Measurements from ENCODE around the gene EHD1.

Gene EHD1

DNA sequence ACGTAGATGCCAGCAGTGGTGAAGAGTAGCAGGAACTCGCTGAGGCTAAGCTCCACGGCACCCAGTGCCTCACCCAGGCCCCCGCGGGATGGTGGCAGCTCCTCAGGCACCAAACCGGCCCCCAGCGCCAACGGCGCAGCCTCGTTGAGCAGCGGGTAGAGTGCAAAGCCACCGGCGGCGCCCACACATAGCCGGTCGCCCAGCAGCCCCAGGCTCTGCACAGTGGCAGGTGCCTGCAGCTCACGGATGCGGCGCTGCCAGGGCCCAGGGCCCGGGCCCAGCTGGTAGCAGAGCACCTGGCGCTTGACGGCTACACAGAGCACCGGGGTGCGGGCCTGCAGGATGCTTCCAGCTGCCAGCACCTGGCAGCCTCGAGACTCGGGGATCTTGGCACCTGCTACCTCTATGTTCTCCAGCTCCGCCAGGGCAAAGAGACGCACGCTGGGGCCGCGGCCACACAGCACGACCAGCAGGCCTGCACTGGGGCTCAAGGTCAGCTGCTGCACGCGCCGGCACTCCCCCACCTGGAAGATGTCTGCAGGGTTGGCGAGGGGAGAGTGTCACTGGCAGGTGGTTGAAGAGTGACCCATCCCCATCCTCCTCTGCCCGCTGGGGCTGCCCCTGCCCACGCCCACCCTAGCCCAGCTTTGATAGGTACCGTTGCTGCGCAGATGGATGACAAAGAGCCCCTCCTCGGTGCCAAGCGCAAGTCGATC is 48.7 kb downstream of the EHD1 start:
- CTCF ChIA-PET: no interaction called here
- DNase-seq (ENCODE audit: extremely low spot score): no peak
- POLR2A ChIA-PET: interaction anchor here (0.7 to 1.3 kb wide), 2 partner anchors 34 to 58 kb away, joined by 3 read pairs; no protein-coding TSS in a partner anchor
- TF ChIP-seq BHLHE40 (IDR thresholded peaks at IDR 0.05; ENCODE audit: borderline replicate concordance): no peak
- TF ChIP-seq ZNF384 (IDR thresholded peaks at IDR 0.05): no peak
- no peak for TF ChIP-seq FOXM1 (IDR thresholded peaks at IDR 0.05; ENCODE audit: borderline replicate concordance)
- no peak for TF ChIP-seq FOXA1 (IDR thresholded peaks at IDR 0.05)
- no peak for TF ChIP-seq NFRKB (IDR thresholded peaks at IDR 0.05)
- TF ChIP-seq LEF1 (IDR thresholded peaks at IDR 0.05; ENCODE audit: borderline replicate concordance): no peak
- TF ChIP-seq HDGF (IDR thresholded peaks at IDR 0.05; ENCODE audit: borderline replicate concordance): no peak
- TF ChIP-seq ARNT (IDR thresholded peaks at IDR 0.05): no peak
- TF ChIP-seq SP1 (IDR thresholded peaks at IDR 0.05): no peak
- no peak for TF ChIP-seq SUZ12 (IDR thresholded peaks at IDR 0.05)
- TF ChIP-seq FOXK2 (IDR thresholded peaks at IDR 0.05): no peak
- no peak for TF ChIP-seq CTBP1 (IDR thresholded peaks at IDR 0.05; ENCODE audit: borderline replicate concordance)
- TF ChIP-seq ELF4 (IDR thresholded peaks at IDR 0.05): no peak
- TF ChIP-seq, protein P1, sequence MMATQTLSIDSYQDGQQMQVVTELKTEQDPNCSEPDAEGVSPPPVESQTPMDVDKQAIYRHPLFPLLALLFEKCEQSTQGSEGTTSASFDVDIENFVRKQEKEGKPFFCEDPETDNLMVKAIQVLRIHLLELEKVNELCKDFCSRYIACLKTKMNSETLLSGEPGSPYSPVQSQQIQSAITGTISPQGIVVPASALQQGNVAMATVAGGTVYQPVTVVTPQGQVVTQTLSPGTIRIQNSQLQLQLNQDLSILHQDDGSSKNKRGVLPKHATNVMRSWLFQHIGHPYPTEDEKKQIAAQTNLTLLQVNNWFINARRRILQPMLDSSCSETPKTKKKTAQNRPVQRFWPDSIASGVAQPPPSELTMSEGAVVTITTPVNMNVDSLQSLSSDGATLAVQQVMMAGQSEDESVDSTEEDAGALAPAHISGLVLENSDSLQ (IDR thresholded peaks at IDR 0.05): no peak
- TF ChIP-seq TARDBP (IDR thresholded peaks at IDR 0.05): no peak
- TF ChIP-seq L3MBTL2 (conservative IDR thresholded peaks at IDR 0.05): no peak

DNA sequence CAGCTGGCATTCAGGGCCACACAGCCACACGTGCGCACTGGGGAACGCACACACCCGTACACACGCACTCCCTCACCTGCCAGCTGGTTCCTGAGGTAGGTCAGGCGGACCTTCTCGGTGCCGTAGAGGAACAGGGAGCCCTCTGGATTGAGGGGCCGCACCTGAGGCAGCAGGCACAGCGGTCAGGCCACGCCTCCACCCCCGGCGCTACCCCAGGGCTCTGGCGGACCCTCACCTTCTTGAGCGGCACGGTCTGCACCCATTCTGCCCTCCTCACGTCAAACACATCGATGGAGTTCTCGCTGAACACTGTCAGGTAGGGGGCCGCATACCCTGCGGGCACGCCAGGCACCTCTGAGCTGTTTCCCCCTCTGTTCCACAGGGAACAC is 51.0 kb downstream of the EHD1 start:
- DNase-seq (ENCODE audit: extremely low spot score): no peak
- ChIA-PET CTCF (no interaction called here), POLR2A (no interaction called here)
- TF ChIP-seq FOXK2 (IDR thresholded peaks at IDR 0.05) (no peak), SUZ12 (IDR thresholded peaks at IDR 0.05) (no peak), FOXA1 (IDR thresholded peaks at IDR 0.05) (no peak), SP1 (IDR thresholded peaks at IDR 0.05) (no peak), LEF1 (IDR thresholded peaks at IDR 0.05; ENCODE audit: borderline replicate concordance) (no peak), NFRKB (IDR thresholded peaks at IDR 0.05) (no peak), TARDBP (IDR thresholded peaks at IDR 0.05) (no peak), ZNF384 (IDR thresholded peaks at IDR 0.05) (no peak), CTBP1 (IDR thresholded peaks at IDR 0.05; ENCODE audit: borderline replicate concordance) (no peak), ARNT (IDR thresholded peaks at IDR 0.05) (no peak), BHLHE40 (IDR thresholded peaks at IDR 0.05; ENCODE audit: borderline replicate concordance) (no peak), FOXM1 (IDR thresholded peaks at IDR 0.05; ENCODE audit: borderline replicate concordance) (no peak), HDGF (IDR thresholded peaks at IDR 0.05; ENCODE audit: borderline replicate concordance) (no peak), ELF4 (IDR thresholded peaks at IDR 0.05) (no peak), L3MBTL2 (conservative IDR thresholded peaks at IDR 0.05) (no peak)
- TF ChIP-seq, protein P1 (IDR thresholded peaks at IDR 0.05): no peak

DNA sequence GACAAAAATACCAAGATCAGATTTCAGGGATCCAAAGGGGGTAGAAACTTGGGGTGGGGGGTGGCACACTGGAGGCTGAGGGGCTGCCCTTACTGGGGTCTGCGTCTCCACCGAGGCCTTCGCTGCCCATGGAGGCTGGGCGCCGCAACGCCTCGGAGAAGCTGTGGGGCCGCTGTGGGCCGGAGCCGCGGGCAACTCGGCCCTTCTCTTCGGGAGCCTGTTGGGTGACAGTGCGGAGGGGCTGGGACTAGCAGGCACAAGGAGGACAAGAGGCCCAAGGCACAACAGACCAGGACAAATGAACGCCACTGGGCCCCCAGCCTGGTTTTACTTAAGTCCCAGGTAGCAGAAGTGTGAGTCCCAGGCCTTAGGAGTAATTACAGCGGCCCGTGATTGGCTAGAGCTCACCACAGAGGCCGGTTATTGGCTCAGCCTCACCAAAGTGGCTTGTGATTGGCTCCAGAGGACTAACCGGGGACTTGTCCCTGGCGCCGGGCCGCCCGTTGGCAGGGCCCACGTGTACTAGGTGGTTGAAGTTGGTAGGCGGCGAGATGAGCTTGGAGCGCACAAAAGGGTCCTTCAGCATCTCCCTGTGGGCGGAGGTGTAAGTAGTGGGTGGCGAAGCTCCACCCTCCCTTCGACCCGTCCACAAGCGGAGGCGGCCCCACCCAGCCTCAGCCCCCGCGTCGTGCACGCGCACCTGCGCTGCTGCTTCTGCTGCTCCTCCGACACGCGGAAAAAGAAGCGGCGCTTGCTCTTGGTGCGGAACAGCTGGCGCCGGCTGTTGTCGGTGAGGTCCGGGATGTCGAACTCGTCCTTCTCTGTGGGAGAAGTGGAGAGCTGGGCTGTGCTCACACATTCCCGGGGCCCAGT is 51.6 kb downstream of the EHD1 start:
- ChIA-PET CTCF (no interaction called here), POLR2A (no interaction called here)
- no peak for DNase-seq (ENCODE audit: extremely low spot score)
- TF ChIP-seq NFRKB (IDR thresholded peaks at IDR 0.05) (no peak), LEF1 (IDR thresholded peaks at IDR 0.05; ENCODE audit: borderline replicate concordance) (no peak), BHLHE40 (IDR thresholded peaks at IDR 0.05; ENCODE audit: borderline replicate concordance) (no peak), L3MBTL2 (conservative IDR thresholded peaks at IDR 0.05) (no peak), FOXM1 (IDR thresholded peaks at IDR 0.05; ENCODE audit: borderline replicate concordance) (no peak), TARDBP (IDR thresholded peaks at IDR 0.05) (no peak), SUZ12 (IDR thresholded peaks at IDR 0.05) (no peak), SP1 (IDR thresholded peaks at IDR 0.05) (no peak), ARNT (IDR thresholded peaks at IDR 0.05) (no peak), ELF4 (IDR thresholded peaks at IDR 0.05) (no peak), FOXK2 (IDR thresholded peaks at IDR 0.05) (no peak), CTBP1 (IDR thresholded peaks at IDR 0.05; ENCODE audit: borderline replicate concordance) (no peak), ZNF384 (IDR thresholded peaks at IDR 0.05) (no peak), HDGF (IDR thresholded peaks at IDR 0.05; ENCODE audit: borderline replicate concordance) (no peak), FOXA1 (IDR thresholded peaks at IDR 0.05) (no peak)
- TF ChIP-seq, protein P1 (IDR thresholded peaks at IDR 0.05): no peak

DNA sequence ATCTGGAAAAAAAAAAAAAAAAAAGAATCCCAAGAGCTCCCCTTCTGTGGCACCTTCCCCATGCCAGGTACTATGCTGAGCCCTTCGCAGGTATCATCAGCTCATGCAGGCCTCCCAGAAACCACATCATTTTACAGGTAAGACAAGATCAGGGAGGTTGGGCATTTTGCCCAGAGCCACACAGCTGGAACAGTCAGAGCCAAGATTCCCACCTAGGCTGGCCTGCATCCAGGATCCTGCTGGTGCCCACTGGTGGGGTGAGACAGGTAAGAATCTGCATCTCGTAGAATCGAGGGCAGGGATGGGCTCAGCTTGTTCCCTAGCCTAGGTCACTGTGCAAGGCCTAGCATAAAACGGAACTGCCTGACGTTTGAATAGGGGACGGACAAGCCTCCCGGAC is 52.4 kb downstream of the EHD1 start:
- ChIA-PET CTCF (no interaction called here), POLR2A (no interaction called here)

More for the DNA sequence above, 52.4 kb downstream of the EHD1 start:
- DNase-seq (ENCODE audit: extremely low spot score): no peak
- TF ChIP-seq NFRKB (IDR thresholded peaks at IDR 0.05): no peak
- TF ChIP-seq ARNT (IDR thresholded peaks at IDR 0.05): no peak
- TF ChIP-seq ELF4 (IDR thresholded peaks at IDR 0.05): no peak
- no peak for TF ChIP-seq BHLHE40 (IDR thresholded peaks at IDR 0.05; ENCODE audit: borderline replicate concordance)
- no peak for TF ChIP-seq TARDBP (IDR thresholded peaks at IDR 0.05)
- TF ChIP-seq LEF1 (IDR thresholded peaks at IDR 0.05; ENCODE audit: borderline replicate concordance): no peak
- TF ChIP-seq L3MBTL2 (conservative IDR thresholded peaks at IDR 0.05): no peak
- TF ChIP-seq FOXM1 (IDR thresholded peaks at IDR 0.05; ENCODE audit: borderline replicate concordance): no peak
- no peak for TF ChIP-seq HDGF (IDR thresholded peaks at IDR 0.05; ENCODE audit: borderline replicate concordance)
- TF ChIP-seq ZNF384 (IDR thresholded peaks at IDR 0.05): no peak
- no peak for TF ChIP-seq FOXA1 (IDR thresholded peaks at IDR 0.05)
- no peak for TF ChIP-seq SP1 (IDR thresholded peaks at IDR 0.05)
- no peak for TF ChIP-seq FOXK2 (IDR thresholded peaks at IDR 0.05)
- TF ChIP-seq, protein P1 (IDR thresholded peaks at IDR 0.05): no peak

All from HEK293T (cell line).